ENCODE measurements around the gene PLA2G4D.

PLA2G4D gene

DNA sequence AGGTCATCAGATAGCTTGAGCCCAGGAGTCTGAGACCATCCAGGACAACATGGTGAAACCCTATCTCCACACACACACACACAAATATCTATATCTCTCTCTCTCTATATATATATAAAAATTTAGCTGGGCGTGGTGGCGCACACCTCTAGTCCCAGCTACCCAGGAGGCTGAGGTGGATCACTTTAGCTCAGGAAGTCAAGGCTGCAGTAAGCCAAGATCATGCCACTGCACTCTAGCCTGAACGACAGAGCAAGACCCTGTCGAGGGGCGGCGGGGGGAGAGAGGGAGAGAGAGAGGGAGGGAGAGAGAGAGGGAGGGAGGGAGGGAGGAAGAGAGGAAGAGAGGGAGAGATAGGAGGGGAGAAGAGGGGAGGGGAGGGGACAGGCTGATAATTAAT lies 34.1 kb upstream of the PLA2G4D start:
- Histone ChIP-seq H3K27ac (ENCODE audit: insufficient read depth, low read length, poor library complexity, severe bottlenecking) (no peak overlapping the region), H3K27me3 (replicated peaks; ENCODE audit: control insufficient read depth, insufficient read depth, low read length, poor library complexity, severe bottlenecking) (no peaks in the 10 kb centered on the region), H3K36me3 (ENCODE audit: control insufficient read depth, insufficient read depth, low read length) (no peaks in the 10 kb centered on the region), H3K9me3 (ENCODE audit: control insufficient read depth, low read length) (no peaks in the 10 kb centered on the region), H3K4me3 (ENCODE audit: insufficient read depth, low read depth, low read length, poor library complexity, severe bottlenecking) (no peak overlapping the region), H3K4me1 (ENCODE audit: control insufficient read depth, insufficient read depth, low read length, poor library complexity, severe bottlenecking) (no peaks in the 10 kb centered on the region)
- DNase-seq = no peak

DNA sequence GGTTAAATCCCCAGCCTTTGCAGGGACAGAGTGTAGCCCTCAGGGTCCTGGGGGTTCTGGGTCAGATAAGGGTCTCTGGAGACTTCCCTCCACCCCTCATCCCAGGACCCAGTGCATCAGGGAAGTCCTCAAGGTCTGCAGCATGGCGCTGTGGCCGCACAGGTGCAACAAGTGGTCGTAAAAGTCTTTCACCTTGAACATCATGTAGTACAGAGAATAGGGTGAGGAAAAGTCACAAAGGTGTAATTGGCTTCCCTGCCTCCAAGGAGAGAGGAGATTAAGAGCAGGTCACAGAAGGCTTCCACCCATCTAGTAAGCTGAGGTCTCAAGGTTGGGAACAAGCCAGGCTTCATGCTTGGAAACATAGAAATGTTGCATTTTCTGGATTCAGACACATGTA lies 29.2 kb upstream of the PLA2G4D start:
- Histone ChIP-seq H3K4me3 (ENCODE audit: insufficient read depth, low read depth, low read length, poor library complexity, severe bottlenecking) (no peak overlapping the region), H3K9me3 (ENCODE audit: control insufficient read depth, low read length) (no peaks in the 10 kb centered on the region), H3K27ac (ENCODE audit: insufficient read depth, low read length, poor library complexity, severe bottlenecking) (no peak overlapping the region), H3K36me3 (ENCODE audit: control insufficient read depth, insufficient read depth, low read length) (no peaks in the 10 kb centered on the region), H3K27me3 (replicated peaks; ENCODE audit: control insufficient read depth, insufficient read depth, low read length, poor library complexity, severe bottlenecking) (no peaks in the 10 kb centered on the region), H3K4me1 (ENCODE audit: control insufficient read depth, insufficient read depth, low read length, poor library complexity, severe bottlenecking) (no peaks in the 10 kb centered on the region)
- no peak for DNase-seq

DNA sequence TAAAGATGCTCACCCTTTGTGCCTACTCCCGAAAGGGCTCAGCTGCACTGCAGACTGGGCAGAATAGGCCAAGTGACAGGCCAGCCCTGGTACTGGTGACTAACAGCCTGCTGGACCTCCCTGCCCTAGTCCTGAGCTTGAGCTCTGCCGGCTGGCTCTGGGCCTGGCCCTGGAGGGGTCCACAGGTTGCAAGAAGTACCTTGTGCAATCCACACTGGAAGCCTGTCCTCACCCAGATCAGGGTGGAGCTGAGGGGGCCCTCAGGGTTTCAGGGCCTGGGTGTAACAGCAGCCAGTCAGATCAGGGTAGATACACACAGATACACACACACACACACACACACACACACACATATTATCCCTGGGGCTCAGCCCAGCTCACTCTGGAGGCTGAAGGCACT lies 27.3 kb upstream of the PLA2G4D start:
- Histone ChIP-seq H3K4me1 (ENCODE audit: control insufficient read depth, insufficient read depth, low read length, poor library complexity, severe bottlenecking) (no peaks in the 10 kb centered on the region), H3K4me3 (ENCODE audit: insufficient read depth, low read depth, low read length, poor library complexity, severe bottlenecking) (no peak overlapping the region), H3K9me3 (ENCODE audit: control insufficient read depth, low read length) (no peaks in the 10 kb centered on the region), H3K27me3 (replicated peaks; ENCODE audit: control insufficient read depth, insufficient read depth, low read length, poor library complexity, severe bottlenecking) (no peaks in the 10 kb centered on the region), H3K27ac (ENCODE audit: insufficient read depth, low read length, poor library complexity, severe bottlenecking) (no peak overlapping the region), H3K36me3 (ENCODE audit: control insufficient read depth, insufficient read depth, low read length) (no peaks in the 10 kb centered on the region)
- DNase-seq = no peak

DNA sequence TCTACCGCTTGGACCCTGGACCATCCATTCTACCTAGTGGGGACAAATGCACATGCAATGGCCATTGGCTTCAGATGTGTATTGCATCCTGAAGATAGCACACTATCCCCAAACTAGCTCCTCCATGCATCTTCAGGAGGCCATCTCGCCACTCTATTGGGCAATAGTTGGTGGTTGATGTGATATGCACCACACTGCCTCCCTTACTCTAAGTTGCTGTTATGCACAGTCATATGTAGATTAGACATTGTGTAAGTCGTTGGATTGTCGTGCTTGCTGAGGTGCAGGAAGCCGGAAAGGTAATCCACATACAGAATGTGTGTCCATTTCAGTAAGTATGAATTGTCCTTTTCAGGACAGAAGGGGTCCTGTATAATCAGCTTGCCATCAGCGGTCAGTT lies 26.7 kb upstream of the PLA2G4D start:
- no peaks in the 10 kb centered on the region for H3K27me3 ChIP-seq (replicated peaks; ENCODE audit: control insufficient read depth, insufficient read depth, low read length, poor library complexity, severe bottlenecking)
- no peaks in the 10 kb centered on the region for H3K9me3 ChIP-seq (ENCODE audit: control insufficient read depth, low read length)
- DNase-seq = no peak

DNA sequence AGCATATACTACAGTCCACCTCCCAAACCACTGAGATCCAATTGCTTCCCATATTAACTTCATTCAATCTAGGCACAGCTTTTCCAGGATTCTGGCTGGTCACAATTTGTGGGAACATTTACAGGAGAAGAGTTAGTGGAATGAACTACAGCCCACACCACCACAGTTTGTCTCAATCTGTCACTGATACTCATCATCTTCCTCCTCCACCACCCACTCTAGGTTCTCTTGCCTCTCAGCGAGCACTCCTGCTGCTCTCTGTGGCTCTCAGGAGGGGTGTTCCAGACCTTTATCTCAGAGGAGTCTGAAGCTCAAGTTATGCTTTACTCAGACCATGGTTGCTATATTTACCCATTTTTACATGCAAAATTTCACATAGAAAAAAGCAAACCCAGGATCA lies 25.9 kb upstream of the PLA2G4D start:
- no peaks in the 10 kb centered on the region for H3K36me3 ChIP-seq (ENCODE audit: control insufficient read depth, insufficient read depth, low read length)
- H3K9me3 ChIP-seq (ENCODE audit: control insufficient read depth, low read length) = no peaks in the 10 kb centered on the region
- H3K4me1 ChIP-seq (ENCODE audit: control insufficient read depth, insufficient read depth, low read length, poor library complexity, severe bottlenecking) = no peaks in the 10 kb centered on the region
- DNase-seq = no peak
- H3K4me3 ChIP-seq (ENCODE audit: insufficient read depth, low read depth, low read length, poor library complexity, severe bottlenecking) = no peak overlapping the region
- no peaks in the 10 kb centered on the region for H3K27me3 ChIP-seq (replicated peaks; ENCODE audit: control insufficient read depth, insufficient read depth, low read length, poor library complexity, severe bottlenecking)
- no peak overlapping the region for H3K27ac ChIP-seq (ENCODE audit: insufficient read depth, low read length, poor library complexity, severe bottlenecking)

More for the DNA sequence above, 26.7 kb upstream of the PLA2G4D start:
- Histone ChIP-seq H3K36me3 (ENCODE audit: control insufficient read depth, insufficient read depth, low read length) (no peaks in the 10 kb centered on the region), H3K27ac (ENCODE audit: insufficient read depth, low read length, poor library complexity, severe bottlenecking) (no peak overlapping the region), H3K4me3 (ENCODE audit: insufficient read depth, low read depth, low read length, poor library complexity, severe bottlenecking) (no peak overlapping the region), H3K4me1 (ENCODE audit: control insufficient read depth, insufficient read depth, low read length, poor library complexity, severe bottlenecking) (no peaks in the 10 kb centered on the region)

GRCh38 chr15:42119446-42119760 lies 25.0 kb upstream of the PLA2G4D start:
- H3K36me3 ChIP-seq (ENCODE audit: control insufficient read depth, insufficient read depth, low read length) = no peaks in the 10 kb centered on the region
- no peak overlapping the region for H3K4me3 ChIP-seq (ENCODE audit: insufficient read depth, low read depth, low read length, poor library complexity, severe bottlenecking)
- H3K9me3 ChIP-seq (ENCODE audit: control insufficient read depth, low read length) = no peaks in the 10 kb centered on the region
- no peaks in the 10 kb centered on the region for H3K27me3 ChIP-seq (replicated peaks; ENCODE audit: control insufficient read depth, insufficient read depth, low read length, poor library complexity, severe bottlenecking)
- no peak for DNase-seq
- no peak overlapping the region for H3K27ac ChIP-seq (ENCODE audit: insufficient read depth, low read length, poor library complexity, severe bottlenecking)
- H3K4me1 ChIP-seq (ENCODE audit: control insufficient read depth, insufficient read depth, low read length, poor library complexity, severe bottlenecking) = no peaks in the 10 kb centered on the region

- H3K4me3 ChIP-seq (ENCODE audit: insufficient read depth, low read depth, low read length, poor library complexity, severe bottlenecking) = no peak overlapping the region
- no peak overlapping the region for H3K27ac ChIP-seq (ENCODE audit: insufficient read depth, low read length, poor library complexity, severe bottlenecking)
- no peaks in the 10 kb centered on the region for H3K27me3 ChIP-seq (replicated peaks; ENCODE audit: control insufficient read depth, insufficient read depth, low read length, poor library complexity, severe bottlenecking)
- H3K36me3 ChIP-seq (ENCODE audit: control insufficient read depth, insufficient read depth, low read length) = no peaks in the 10 kb centered on the region
- no peaks in the 10 kb centered on the region for H3K9me3 ChIP-seq (ENCODE audit: control insufficient read depth, low read length)
- DNase-seq = no peak
- H3K4me1 ChIP-seq (ENCODE audit: control insufficient read depth, insufficient read depth, low read length, poor library complexity, severe bottlenecking) = no peaks in the 10 kb centered on the region
Measured at GRCh38 chr15:42118650-42119445, 24.5 kb upstream of the PLA2G4D start.

DNA sequence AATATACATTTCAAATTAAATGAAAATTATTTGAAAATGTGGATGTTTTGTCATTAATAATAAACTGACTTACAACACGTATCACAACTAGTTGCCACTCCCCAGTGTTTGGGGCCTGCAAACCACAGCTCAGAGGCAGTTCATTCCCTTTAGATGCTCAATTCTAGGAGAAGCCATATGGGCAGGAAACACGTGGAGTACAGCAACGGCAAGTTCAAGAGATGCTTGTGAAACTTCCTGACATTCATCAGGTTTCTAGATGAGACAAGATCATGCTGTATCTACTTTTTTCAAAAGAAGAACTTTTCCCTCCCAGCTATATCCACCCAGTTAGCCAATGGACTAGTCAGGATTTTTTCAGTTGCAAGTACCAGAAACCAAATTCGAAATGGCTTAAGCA lies 17.6 kb upstream of the PLA2G4D start:
- no peak for DNase-seq
- Histone ChIP-seq H3K4me3 (ENCODE audit: insufficient read depth, low read depth, low read length, poor library complexity, severe bottlenecking) (no peak overlapping the region), H3K4me1 (ENCODE audit: control insufficient read depth, insufficient read depth, low read length, poor library complexity, severe bottlenecking) (peaks cover 4% of the 10 kb centered on the region), H3K27ac (ENCODE audit: insufficient read depth, low read length, poor library complexity, severe bottlenecking) (no peak overlapping the region), H3K9me3 (ENCODE audit: control insufficient read depth, low read length) (no peaks in the 10 kb centered on the region), H3K27me3 (replicated peaks; ENCODE audit: control insufficient read depth, insufficient read depth, low read length, poor library complexity, severe bottlenecking) (no peaks in the 10 kb centered on the region), H3K36me3 (ENCODE audit: control insufficient read depth, insufficient read depth, low read length) (no peaks in the 10 kb centered on the region)

- H3K27me3 ChIP-seq (replicated peaks; ENCODE audit: control insufficient read depth, insufficient read depth, low read length, poor library complexity, severe bottlenecking) = no peaks in the 10 kb centered on the region
- no peaks in the 10 kb centered on the region for H3K36me3 ChIP-seq (ENCODE audit: control insufficient read depth, insufficient read depth, low read length)
- H3K27ac ChIP-seq (ENCODE audit: insufficient read depth, low read length, poor library complexity, severe bottlenecking) = no peak overlapping the region
- H3K4me1 ChIP-seq (ENCODE audit: control insufficient read depth, insufficient read depth, low read length, poor library complexity, severe bottlenecking) = peaks cover 4% of the 10 kb centered on the region
- no peaks in the 10 kb centered on the region for H3K9me3 ChIP-seq (ENCODE audit: control insufficient read depth, low read length)
- H3K4me3 ChIP-seq (ENCODE audit: insufficient read depth, low read depth, low read length, poor library complexity, severe bottlenecking) = no peak overlapping the region
- DNase-seq = no peak
Measured at GRCh38 chr15:42110367-42110766, 16.0 kb upstream of the PLA2G4D start.

DNA sequence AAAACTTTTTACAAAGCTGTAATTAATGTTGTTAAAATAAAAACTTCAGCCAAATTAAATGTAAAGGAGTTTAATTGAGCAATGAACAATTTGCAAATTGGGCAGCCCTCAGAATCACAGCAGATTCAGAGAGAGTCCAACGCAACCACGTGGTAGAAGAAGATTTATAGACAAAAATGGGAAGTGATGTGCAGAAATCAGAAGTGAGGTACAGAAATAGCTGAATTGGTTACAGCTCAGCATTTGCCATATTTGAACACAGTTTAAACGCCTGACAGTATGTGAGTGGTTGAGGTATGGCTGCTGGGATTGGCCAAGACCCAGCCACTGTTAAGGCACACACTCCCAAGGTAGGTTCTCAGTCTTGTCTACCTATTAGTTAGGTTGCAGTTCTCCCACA lies 14.4 kb upstream of the PLA2G4D start:
- Histone ChIP-seq H3K4me3 (ENCODE audit: insufficient read depth, low read depth, low read length, poor library complexity, severe bottlenecking) (no peak overlapping the region), H3K9me3 (ENCODE audit: control insufficient read depth, low read length) (no peaks in the 10 kb centered on the region), H3K27me3 (replicated peaks; ENCODE audit: control insufficient read depth, insufficient read depth, low read length, poor library complexity, severe bottlenecking) (no peaks in the 10 kb centered on the region), H3K36me3 (ENCODE audit: control insufficient read depth, insufficient read depth, low read length) (no peaks in the 10 kb centered on the region), H3K4me1 (ENCODE audit: control insufficient read depth, insufficient read depth, low read length, poor library complexity, severe bottlenecking) (peaks cover 4% of the 10 kb centered on the region), H3K27ac (ENCODE audit: insufficient read depth, low read length, poor library complexity, severe bottlenecking) (no peak overlapping the region)
- no peak for DNase-seq

All from effector memory CD4-positive, alpha-beta T cell (primary cell).